OCI-LY1 (cell line): ENCODE measurements around the gene TMEFF2.

Experiments used
- EZH2 ChIP-seq: fragments of 200-600 bp; sonication (generic), shearing (Covaris generic); IDR thresholded peaks from 2 replicates; pipeline ENCODE4 v1.8.0; 2017; ENCODE audit warnings: borderline replicate concordance, mixed run types, mild to moderate bottlenecking, antibody characterized with exemption, low read length, moderate library complexity, mixed read lengths
- TF ChIP-seq, protein P1 (sequence below): fragments of 200-600 bp; sonication (generic), shearing (Covaris generic); IDR thresholded peaks from 2 replicates; pipeline ENCODE4 v1.5.1; 2017; ENCODE audit warnings: mild to moderate bottlenecking, antibody characterized with exemption, low read length, moderate library complexity, mixed read lengths

- TF ChIP-seq, protein P1, sequence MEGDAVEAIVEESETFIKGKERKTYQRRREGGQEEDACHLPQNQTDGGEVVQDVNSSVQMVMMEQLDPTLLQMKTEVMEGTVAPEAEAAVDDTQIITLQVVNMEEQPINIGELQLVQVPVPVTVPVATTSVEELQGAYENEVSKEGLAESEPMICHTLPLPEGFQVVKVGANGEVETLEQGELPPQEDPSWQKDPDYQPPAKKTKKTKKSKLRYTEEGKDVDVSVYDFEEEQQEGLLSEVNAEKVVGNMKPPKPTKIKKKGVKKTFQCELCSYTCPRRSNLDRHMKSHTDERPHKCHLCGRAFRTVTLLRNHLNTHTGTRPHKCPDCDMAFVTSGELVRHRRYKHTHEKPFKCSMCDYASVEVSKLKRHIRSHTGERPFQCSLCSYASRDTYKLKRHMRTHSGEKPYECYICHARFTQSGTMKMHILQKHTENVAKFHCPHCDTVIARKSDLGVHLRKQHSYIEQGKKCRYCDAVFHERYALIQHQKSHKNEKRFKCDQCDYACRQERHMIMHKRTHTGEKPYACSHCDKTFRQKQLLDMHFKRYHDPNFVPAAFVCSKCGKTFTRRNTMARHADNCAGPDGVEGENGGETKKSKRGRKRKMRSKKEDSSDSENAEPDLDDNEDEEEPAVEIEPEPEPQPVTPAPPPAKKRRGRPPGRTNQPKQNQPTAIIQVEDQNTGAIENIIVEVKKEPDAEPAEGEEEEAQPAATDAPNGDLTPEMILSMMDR, result no peak
- no peak for TF ChIP-seq EZH2
These were observed 284.2 kb downstream of the TMEFF2 start for GRCh38 chr2:191910518-191910917.
